Measurements from ENCODE around the gene CARD11.

CARD11 gene

GRCh38 chr7:2999078-2999500 is 44.6 kb downstream of the CARD11 start:
- TF ChIP-seq, protein P1, sequence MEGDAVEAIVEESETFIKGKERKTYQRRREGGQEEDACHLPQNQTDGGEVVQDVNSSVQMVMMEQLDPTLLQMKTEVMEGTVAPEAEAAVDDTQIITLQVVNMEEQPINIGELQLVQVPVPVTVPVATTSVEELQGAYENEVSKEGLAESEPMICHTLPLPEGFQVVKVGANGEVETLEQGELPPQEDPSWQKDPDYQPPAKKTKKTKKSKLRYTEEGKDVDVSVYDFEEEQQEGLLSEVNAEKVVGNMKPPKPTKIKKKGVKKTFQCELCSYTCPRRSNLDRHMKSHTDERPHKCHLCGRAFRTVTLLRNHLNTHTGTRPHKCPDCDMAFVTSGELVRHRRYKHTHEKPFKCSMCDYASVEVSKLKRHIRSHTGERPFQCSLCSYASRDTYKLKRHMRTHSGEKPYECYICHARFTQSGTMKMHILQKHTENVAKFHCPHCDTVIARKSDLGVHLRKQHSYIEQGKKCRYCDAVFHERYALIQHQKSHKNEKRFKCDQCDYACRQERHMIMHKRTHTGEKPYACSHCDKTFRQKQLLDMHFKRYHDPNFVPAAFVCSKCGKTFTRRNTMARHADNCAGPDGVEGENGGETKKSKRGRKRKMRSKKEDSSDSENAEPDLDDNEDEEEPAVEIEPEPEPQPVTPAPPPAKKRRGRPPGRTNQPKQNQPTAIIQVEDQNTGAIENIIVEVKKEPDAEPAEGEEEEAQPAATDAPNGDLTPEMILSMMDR (IDR thresholded peaks at IDR 0.05; ENCODE audit: low read depth, low read length): no peak
- Histone ChIP-seq H3K36me3 (no peaks in the 10 kb centered on the region), H3K4me3 (ENCODE audit: low read depth, low read length) (no peak overlapping the region), H3K9me3 (no peaks in the 10 kb centered on the region), H3K27me3 (no peaks in the 10 kb centered on the region), H3K4me1 (no peaks in the 10 kb centered on the region)
- no peak for DNase-seq

DNA sequence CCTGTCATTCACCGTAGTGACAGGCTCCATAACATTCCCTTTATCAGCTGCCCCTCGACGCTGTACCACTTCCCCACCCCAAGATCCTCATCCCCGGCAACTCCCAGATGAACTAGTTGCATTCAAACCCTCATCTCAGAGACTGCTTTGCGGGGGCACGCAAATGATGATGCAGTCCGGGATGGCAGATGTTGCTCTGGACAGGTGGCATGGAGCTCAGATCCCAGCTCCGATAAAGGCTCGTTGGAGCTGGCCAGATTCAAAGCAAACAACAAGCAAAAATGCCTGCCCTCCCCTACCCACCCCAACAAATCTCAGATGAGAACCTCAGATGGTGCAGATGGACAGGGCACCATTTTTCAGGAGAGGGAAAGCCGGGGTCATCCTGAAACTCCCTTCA is 46.7 kb downstream of the CARD11 start:
- H3K36me3 ChIP-seq: no peaks in the 10 kb centered on the region
- TF ChIP-seq, protein P1 (IDR thresholded peaks at IDR 0.05; ENCODE audit: low read depth, low read length): no peak
- H3K9me3 ChIP-seq: no peaks in the 10 kb centered on the region
- no peak overlapping the region for H3K4me3 ChIP-seq (ENCODE audit: low read depth, low read length)
- no peak for DNase-seq
- no peaks in the 10 kb centered on the region for H3K4me1 ChIP-seq
- H3K27me3 ChIP-seq: no peaks in the 10 kb centered on the region

DNA sequence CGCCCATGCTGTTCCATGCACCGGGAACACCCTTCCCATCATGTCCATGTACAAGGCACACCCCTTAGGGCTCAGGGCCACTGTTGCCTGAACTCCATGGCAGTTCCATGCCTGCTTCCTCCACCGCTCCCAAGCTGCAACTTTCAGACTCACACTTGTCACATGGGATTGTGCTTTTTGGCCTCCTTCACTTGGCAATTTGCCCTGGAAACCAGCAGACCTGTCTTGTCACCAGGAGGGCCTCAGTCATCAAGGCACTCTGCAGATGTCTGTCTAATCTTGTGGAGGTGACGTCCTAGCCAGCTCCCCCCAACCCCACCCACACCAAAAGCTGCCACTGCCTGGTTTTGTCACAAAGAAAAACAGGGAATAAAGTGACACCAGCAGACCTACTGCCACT is 47.5 kb downstream of the CARD11 start:
- no peak overlapping the region for H3K4me3 ChIP-seq (ENCODE audit: low read depth, low read length)
- no peaks in the 10 kb centered on the region for H3K27me3 ChIP-seq
- no peaks in the 10 kb centered on the region for H3K9me3 ChIP-seq
- no peak for DNase-seq
- TF ChIP-seq, protein P1 (IDR thresholded peaks at IDR 0.05; ENCODE audit: low read depth, low read length): no peak
- H3K36me3 ChIP-seq: no peaks in the 10 kb centered on the region
- no peaks in the 10 kb centered on the region for H3K4me1 ChIP-seq

DNA sequence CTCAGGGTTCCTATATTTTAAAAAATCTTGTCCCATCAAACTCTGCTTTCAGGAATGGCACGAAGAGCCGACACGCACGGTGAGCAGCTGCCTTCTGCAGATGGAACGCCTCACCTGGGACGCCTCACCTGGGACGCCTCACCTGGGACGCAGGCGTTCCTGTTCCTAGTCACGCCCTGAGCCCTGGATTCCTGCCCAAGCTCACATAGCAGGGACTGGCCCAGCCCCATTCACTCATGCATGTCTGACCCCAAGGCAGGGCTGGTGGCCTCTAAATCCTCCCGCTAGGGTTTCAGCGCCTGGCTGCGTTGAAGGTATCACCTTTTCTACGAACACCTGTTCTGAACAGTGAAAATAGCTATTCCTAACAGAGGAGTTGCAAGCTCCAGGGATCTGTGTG is 49.8 kb downstream of the CARD11 start:
- TF ChIP-seq, protein P1 (IDR thresholded peaks at IDR 0.05; ENCODE audit: low read depth, low read length): no peak
- no peaks in the 10 kb centered on the region for H3K27me3 ChIP-seq
- DNase-seq: no peak
- no peaks in the 10 kb centered on the region for H3K36me3 ChIP-seq
- no peaks in the 10 kb centered on the region for H3K4me1 ChIP-seq
- H3K4me3 ChIP-seq (ENCODE audit: low read depth, low read length): no peak overlapping the region
- H3K9me3 ChIP-seq: no peaks in the 10 kb centered on the region

- no peak for DNase-seq
- Histone ChIP-seq H3K27me3 (no peaks in the 10 kb centered on the region), H3K9me3 (no peaks in the 10 kb centered on the region), H3K4me1 (no peaks in the 10 kb centered on the region), H3K4me3 (ENCODE audit: low read depth, low read length) (no peak overlapping the region), H3K36me3 (no peaks in the 10 kb centered on the region)
- TF ChIP-seq, protein P1 (IDR thresholded peaks at IDR 0.05; ENCODE audit: low read depth, low read length): no peak
These were observed 50.3 kb downstream of the CARD11 start for GRCh38 chr7:2993396-2993795.

- TF ChIP-seq, protein P1 (IDR thresholded peaks at IDR 0.05; ENCODE audit: low read depth, low read length): no peak
- Histone ChIP-seq H3K4me3 (ENCODE audit: low read depth, low read length) (no peak overlapping the region), H3K9me3 (no peaks in the 10 kb centered on the region), H3K36me3 (no peaks in the 10 kb centered on the region), H3K27me3 (no peaks in the 10 kb centered on the region), H3K4me1 (no peaks in the 10 kb centered on the region)
- no peak for DNase-seq
These were observed 52.7 kb downstream of the CARD11 start for GRCh38 chr7:2990949-2991470.

Data from BE2C (cell line).